Fibroblast of skin of abdomen (primary cell): Measurements from ENCODE around the gene IGSF8.
"Not testable (repeated sequence)": the region's sequence is repeated elsewhere in the genome, so short reads cannot be mapped to it uniquely, and the experiment has no call there.

ENCODE experiments used
- DNase-seq: peaks from one replicate; pipeline ENCODE4 v3.0.0-alpha.2; 2013

Gene IGSF8

GRCh38 chr1:160064746-160065145, 33.7 kb downstream of the IGSF8 start:
- no peak for DNase-seq

- DNase-seq, result no peak
Observed at GRCh38 chr1:160064164-160064563, 34.3 kb downstream of the IGSF8 start.

- no peak for DNase-seq
Observed at GRCh38 chr1:160063176-160063575, 35.2 kb downstream of the IGSF8 start.

- DNase-seq, result no peak
Observed at GRCh38 chr1:160062230-160062532, 36.2 kb downstream of the IGSF8 start.

DNA sequence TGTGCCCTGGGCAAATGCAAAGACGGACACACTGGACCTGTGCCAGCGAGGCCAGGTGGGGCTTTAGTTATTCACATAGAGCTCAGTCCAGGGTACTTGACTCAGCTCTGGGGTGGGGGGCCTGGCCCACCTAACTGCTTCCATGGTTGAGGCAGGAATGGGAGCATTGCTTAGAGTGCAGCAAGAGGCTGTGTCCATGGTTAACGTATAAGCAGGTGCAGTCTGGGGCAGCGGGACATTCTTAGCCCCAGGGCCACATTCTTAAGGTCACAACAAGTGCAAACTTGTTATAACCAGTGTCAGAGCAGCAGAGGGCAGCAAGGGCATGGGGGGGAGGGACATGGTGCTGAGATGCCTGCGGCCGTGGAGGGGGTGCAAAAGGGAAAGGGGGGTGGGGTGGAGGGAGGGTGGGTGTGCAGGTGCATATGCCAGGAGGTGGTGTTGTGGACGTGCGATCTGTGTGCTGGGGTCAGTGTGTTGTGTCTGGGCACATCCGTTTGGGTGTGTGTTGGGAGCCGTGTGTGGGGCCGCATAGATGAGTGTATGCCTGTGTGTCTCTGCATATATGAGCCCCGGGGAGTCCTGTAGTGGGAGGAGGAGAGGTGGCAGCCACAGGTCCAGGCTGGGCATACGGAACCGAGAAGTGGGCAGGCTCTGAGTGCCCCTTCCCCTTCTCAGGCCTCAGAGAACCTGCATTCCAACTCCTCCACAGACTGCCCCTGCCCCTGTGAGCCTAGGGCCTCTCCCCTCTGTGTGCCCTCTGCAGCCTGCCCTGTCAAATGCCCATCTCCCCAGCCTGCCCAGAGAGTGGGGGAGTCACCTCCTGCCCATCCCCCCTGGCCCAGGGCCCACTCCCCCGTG, 36.8 kb downstream of the IGSF8 start:
- DNase-seq, result no peak

- no peak for DNase-seq
Observed at GRCh38 chr1:160058087-160058486, 40.3 kb downstream of the IGSF8 start.

DNA sequence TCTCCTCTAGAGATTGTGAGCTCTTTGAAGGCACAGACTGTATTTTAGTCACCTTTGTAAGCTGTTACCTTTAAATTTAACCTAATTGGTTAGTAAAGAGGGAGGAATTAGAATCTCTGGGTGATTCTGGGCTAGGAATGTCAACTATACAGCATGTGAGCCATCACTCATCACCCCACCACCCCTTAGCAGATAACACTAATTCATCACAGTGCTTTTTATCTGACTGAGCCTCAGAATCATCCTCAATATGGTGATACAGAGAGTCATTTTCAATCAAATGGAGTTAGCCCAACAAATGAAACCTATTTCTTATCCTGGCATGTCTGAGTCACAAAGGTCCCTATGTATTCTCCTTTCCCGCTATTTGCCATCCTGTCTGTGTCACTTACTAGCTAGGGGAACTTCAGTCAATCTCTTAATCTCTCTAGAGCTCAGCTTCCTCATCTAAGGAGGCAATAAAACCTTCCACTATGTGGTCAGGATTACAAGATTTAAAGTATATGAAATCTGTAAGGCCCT, 41.7 kb downstream of the IGSF8 start:
- DNase-seq, result no peak

DNA sequence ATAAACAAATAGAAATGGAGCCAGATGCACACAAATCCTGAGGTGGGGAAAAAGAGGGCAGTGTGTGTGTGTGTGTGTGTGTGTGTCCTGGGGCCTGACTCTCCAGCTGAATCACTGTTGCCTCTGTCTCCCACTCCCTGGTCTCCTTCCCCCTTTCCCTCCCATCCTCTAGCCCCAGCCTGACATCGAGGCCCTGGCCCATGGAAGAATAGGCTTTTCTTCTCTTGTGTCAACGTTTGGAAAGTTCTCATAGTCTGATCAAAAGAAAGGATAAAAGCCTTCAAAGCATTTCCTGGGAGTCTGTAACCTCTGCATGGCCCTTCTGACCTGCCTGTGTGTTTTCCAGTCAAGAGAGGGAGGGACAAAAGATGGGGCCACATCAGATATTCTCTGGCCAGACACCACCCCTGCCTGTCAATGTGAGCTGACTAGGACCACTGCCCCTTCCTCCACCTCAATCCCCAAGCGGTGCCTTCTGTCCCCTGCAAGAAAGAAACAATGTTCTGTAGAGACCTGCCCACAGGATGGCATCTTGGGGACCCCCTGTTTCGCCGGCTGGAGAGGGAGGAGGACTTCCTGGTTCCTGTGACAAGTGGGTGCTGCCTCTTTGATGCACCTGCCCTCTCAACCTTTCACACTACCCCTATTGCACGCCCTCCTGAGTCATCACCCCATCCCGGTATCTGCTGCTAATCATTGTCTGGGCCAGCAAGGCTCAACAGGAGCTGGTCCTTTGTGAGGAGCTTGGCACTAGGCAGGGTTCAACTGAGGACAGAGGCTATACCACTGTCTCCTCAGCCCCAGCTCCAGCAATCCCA, 44.7 kb downstream of the IGSF8 start:
- DNase-seq, result no peak

DNA sequence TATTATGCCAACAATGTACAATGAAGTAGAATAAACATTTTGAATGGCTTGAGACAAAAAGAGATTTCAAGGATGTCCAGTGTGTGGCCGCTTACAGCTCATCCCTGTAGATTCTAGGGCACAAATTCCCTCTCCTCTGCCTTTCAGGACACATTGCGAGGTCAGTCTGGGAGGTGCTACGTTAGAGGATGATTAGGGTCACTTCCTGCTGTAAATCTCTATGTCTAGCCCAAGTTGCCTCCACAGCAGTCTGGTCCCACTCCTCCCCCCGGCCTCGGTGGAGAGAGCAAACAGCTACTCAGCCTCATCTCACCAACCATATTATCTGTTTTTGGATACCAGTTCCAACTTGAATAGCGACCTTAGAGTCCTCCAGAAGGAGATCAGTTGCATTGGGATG, 45.5 kb downstream of the IGSF8 start:
- no peak for DNase-seq

GRCh38 chr1:160050619-160051018, 47.8 kb downstream of the IGSF8 start:
- DNase-seq, result no peak

GRCh38 chr1:160050182-160050581, 48.2 kb downstream of the IGSF8 start:
- DNase-seq, result not testable (repeated sequence)

DNA sequence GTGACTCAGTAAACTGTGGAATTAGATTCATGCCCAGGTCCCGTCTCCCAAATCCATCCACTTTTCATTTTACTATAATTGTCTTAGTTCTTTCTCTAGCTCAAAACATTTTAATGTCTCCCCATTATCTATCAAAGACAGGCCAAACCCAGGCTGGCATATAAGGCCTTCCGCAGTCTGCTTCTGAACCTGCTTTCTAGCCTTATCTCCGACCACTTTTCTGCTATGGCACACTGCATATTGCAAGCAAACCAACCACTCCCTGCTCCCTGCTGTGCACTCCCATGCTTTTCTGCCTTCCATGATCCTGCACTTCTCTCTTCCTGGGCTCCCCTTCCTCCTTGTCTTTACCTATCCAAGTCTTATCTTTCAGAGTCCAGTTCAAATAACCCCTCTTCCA, 49.3 kb downstream of the IGSF8 start:
- DNase-seq, result no peak

- DNase-seq, result no peak
Observed at GRCh38 chr1:160048335-160048734, 50.1 kb downstream of the IGSF8 start.

GRCh38 chr1:160047111-160047991, 51.1 kb downstream of the IGSF8 start:
- DNase-seq, result no peak

DNA sequence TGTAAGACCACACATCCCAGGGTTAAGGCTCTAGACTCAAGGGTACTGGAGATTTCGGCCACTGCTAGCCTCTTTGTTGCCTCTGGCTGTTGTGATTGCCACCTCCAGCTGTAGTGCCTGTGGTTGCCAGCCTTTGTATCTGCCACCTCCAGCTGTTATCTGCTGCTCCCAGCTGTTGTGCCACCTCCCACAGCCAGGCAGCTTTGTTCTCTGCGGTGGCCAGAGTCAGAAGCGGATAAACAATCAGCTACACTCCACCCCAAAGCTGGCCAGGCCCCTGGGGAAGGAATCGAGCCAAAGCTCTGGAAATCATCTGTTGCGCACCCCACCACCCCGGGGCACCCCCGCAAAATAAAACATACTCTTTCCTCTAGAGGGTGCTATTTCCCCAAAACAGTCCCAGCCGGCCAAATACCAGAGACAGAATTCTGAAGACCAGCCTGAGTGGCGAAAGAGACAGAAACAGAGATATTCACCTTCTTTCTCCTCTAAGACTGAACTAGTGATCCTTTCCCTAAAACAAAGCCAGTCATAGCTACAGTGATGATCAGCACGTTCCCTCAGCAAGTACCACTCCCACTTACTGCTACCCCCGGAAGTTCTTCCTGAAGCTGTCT, 51.8 kb downstream of the IGSF8 start:
- DNase-seq, result peak; percentile 28

DNA sequence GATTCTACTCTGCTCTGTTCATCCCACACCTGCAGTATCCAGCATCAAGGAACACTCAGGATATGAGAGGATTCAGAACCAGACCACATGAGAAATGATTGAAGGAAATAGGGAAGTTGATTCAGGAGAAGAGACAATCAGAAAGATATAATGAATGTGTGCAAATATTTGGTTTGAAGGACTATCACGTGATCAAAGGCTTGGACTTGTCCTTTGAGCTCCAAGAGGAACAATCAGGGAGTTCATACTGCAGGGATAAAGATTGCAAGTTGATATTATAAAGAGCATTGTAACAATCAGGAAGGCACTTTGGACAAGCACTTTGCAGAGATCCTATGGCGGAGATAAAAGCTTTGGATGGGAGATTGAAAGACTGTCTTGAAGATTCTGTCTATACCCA, 52.8 kb downstream of the IGSF8 start:
- no peak for DNase-seq

DNA sequence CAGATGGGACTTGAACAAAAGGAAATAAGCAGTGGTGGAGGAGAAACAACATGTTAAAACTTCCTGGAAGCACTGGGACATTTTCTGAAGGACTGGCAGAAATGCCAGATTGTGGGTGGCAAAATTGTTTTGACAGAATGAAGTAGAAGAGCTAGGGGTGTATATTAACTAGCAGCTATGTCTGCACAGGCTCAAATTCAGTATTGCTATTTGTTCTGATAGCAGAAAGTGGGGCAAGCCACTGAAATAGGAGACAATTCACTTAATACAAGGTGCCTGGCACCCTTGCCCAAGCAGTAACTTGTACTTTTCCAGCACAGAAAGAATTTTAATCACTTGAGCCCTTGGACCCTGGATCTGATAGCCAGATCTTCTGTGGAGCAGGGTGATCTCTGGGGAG, 54.9 kb downstream of the IGSF8 start:
- no peak for DNase-seq
